ENCODE results near the gene PRUNE2.

Gene PRUNE2

GRCh38 chr9:76730801-76731200 is 175.1 kb downstream of the PRUNE2 start:
- DNase-seq, result no peak

- peak; percentile 97 for DNase-seq
Observed at GRCh38 chr9:76729980-76730737, 175.8 kb downstream of the PRUNE2 start.

GRCh38 chr9:76729116-76729515 is 176.8 kb downstream of the PRUNE2 start:
- no peak for DNase-seq

GRCh38 chr9:76725885-76726284 is 180.0 kb downstream of the PRUNE2 start:
- no peak for DNase-seq

- DNase-seq, result peak; percentile 50
Observed at GRCh38 chr9:76725011-76725546, 180.8 kb downstream of the PRUNE2 start.

GRCh38 chr9:76720245-76720644 is 185.7 kb downstream of the PRUNE2 start:
- no peak for DNase-seq

DNA sequence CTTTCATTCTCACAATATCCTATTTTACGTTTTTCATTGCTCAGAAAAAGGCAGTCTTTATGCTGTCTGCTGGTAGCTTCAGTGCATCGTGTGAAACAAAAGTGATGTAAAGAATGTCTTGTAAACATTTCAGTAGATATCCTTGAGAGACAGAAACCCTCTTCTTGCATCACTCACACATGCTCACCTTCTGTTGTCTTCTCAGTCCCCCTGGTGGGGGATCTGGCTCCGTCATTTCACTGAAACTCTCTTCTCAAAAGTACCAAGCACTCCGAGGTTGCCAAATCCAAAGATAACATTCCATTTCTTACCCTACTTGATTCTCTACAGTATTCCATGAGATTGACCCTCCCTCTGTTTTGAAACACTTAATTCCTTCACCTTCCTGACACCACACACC is 187.7 kb downstream of the PRUNE2 start:
- DNase-seq, result no peak

DNA sequence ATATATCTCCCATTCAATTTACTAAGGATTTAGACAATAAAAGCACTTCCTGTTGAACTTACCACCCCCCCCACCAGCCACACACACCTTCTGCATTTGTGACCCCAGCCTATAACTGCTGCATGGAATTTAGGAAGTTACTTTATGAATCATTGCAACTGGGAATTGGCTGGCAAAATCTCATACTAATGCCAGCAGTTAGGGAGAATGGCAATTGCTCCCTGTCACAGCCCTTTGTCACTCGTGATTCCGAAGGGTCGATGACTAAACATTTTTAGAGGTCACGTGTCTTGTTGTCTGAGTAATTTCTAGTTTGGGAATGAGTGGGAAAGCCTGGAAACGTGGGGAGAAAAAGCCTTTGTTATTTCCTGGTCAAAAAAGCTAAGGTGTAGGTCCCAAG is 188.3 kb downstream of the PRUNE2 start:
- DNase-seq, result no peak

DNA sequence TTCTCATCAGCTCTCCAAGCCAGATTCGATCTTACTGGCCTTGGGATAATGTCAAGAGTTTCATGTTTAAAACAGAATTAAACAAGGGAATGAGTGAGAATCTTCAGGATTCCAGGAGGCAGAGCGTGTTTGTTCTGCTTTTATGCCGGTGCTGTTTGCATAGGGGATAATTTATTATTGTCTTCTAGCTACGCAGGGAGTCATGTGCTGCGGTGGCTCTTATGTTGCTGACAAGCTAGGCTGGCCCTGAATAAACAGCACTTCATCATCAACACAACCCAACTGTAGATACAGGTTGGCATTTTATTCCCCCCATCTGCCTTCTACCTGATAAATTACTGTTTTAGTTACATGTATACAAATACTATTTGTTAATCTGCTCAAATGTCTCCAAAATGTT is 188.7 kb downstream of the PRUNE2 start:
- no peak for DNase-seq

DNA sequence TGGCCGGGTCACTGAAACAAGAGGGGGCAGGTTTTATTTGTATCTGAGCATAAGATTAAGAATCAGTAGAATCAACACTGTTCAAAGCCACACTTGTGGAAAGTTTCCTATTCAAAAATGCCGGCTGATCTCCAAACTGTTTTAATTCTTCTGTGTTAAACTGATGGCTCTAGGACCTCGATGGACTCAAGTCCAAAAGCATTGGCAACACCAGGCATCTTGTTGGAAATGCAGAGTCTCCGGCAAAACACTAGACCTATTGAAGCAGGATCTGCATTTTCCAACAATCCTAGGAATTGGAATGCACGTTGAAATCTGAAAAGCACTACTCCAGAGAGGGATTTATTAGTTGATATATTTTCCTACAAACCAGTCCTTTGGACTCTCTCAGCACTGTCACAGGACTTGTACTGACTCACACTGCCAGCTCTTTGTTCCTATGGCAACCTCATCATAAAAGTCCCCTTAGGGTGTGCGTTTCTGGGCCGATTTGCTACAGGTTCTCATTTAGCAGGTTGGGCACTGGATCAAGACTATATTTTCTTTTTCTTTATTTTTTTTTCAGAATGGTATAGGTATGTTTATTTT is 189.7 kb downstream of the PRUNE2 start:
- DNase-seq, result no peak

GRCh38 chr9:76713381-76713780 is 192.5 kb downstream of the PRUNE2 start:
- DNase-seq, result no peak

DNA sequence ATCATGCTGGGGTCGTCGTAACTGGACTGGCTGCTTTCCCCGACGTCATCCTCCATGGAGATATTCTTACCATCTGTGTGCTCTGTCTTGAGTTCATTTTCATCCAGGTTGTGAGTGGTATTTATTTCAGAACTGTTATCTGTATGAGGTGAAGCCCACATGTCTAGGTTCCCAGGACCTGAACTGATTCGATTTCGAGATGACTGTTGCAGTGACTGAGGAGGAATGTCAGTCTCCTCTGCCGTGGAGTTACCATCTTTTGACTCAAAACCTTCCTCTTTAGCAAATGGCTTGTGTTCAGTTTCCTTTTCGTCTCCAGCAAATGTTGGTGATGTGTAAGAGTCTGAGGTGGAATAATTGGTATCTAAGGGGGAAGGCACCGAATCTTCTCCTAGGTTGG is 196.9 kb downstream of the PRUNE2 start:
- no peak for DNase-seq

DNA sequence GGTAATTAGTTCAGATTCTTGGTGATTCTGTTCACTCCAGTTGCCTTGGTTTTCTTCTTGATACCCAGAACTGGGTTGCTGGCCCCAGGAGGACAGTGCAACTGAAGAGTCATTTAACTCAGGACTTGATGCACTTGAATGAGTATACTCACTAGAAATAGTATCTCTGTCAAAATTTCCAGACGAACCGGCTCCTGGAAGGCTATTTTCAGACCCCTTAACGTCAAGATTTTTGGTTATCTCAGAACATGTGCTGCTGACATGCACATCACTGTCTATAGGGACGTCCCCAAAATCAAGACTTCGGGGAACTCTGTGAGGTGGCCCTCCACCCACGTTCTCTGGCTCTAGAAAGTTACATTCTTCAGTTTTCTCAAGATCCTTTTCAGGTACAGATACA is 198.4 kb downstream of the PRUNE2 start:
- DNase-seq, result no peak

- peak; percentile 64 for DNase-seq
Observed at GRCh38 chr9:76704593-76705204, 201.2 kb downstream of the PRUNE2 start.

- DNase-seq, result no peak
Observed at GRCh38 chr9:76703270-76703669, 202.6 kb downstream of the PRUNE2 start.

DNA sequence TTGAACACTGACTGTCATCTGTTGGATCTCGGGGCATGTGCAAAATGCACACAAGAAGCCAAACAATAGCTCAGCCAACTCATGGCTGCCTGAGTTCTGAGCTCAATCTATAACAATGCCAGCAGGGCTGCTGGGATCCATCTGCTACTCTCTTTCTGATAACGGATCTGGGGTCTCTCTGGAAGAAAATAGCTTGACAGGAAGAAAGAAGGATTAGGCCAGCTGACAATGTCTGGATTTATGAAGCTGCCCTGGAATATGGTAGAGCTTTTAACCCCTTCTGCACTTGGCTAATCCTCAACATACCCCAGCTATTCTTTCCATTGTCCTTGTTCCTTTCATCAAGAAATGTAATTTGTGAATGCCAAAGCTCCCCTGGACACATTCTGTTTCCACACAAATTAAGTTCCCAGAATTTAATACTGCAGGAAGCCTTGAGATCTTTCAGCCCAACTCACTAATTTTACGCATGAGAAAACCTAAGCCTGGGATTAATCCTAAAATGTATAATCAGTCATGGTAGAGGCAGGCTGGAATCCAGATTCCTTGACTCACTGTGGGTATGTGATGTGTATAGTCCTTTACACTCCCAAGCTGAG is 204.4 kb downstream of the PRUNE2 start:
- DNase-seq, result no peak

DNA sequence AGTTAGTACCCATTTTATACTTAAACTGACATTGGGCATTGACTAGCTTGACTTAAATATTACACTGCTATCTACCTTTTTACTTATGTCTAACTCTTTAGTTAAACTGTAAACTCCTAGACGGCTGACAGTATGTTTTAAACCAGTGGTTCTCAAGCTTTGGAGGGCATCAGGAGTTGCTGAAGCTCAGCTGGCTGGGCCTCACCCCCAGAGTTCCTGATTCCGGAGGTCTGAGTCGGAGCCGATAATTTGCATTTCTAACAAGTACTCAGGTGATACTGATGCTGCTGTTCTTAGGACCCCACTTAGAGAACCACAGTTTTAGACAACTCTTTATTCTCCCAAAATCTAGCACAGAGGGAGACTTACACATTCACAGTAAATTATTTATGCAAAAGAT is 205.0 kb downstream of the PRUNE2 start:
- no peak for DNase-seq

DNA sequence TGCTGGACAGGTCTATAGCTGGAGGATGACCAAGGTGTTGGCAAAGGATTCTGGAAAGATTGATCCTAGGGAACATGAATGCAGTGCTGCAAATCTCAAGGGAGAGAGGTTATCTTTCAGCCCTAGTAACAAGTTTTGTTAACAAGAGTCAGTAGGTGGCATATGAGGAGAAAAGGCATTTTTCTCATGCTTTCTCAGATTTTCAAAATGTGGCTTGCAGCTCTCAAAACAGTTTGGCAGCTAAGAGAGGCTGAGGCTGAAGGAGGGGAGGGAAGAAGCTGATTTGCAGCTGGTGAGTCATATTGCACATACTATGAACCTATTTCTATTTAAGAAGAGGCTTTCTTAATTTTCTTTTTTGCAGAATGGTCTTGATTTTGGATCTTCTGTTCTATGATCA is 205.9 kb downstream of the PRUNE2 start:
- no peak for DNase-seq

- no peak for DNase-seq
Observed at GRCh38 chr9:76697554-76697953, 208.4 kb downstream of the PRUNE2 start.

DNA sequence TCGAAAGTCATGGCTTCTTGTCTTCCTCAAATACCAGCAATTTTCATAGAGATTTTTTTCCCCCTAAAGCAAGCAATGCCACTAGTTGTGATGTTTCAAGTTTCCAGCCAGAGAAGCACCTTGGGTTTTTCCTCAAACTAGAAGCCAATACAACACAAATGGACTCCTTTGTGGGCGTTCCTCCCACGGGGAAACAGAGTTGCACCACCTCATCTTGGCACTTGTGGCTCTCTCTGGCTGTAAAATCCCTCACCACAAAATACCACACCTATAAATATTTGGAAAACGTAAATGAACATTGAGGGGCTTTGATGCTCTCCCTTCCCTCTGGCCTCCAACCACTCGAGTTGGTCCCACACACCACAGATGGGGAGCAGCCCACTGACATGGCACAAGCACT is 208.8 kb downstream of the PRUNE2 start:
- no peak for DNase-seq

DNA sequence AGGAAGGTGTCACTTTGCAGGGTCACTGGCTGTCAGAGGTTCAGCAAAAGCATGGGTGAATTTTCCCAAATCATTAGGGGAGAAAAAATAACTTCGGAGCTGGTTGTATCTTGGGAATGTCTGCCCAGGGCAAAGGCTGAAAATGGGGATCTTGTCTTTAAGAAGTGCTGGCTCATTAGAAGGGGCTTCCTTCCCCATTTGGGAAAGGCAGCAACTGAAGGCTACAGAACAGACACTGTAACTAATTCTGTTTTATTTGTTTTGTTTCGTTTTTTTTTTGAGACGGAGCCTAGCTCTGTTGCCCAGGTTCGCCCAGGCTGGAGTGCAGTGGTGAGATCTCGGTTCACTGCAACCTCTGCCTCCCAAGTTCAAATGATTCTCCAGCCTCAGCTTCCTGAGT is 212.0 kb downstream of the PRUNE2 start:
- DNase-seq, result no peak

DNA sequence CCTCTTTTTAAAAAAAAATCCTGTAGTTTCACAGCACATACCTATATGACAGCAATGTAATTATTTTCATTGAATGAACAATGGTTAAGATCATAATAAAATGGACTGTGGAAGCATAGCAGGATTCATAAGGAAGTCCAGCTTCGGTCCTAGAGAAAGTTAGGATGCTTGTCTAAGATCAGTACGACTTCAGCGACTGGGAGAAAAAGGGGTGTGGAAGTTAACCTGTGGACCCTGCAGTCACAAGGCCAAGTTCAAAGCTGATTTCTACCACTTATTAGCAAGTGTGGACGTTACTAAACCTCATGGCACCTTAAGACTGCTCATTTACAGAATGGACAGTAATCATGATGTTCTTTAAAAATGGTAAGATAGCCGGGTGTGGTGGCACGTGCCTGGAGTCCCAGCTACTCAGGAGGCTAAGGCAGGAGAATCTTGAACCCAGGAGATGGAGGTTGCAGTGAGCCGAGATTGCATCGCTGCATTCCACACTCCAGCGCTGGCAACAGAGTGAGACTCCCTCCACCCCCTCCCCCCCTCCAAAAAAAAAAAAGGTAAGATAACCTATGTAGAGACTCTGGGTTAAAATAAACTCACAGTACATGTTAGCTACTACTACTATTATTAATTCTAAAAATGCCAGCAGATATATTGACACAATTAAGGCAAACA is 213.3 kb downstream of the PRUNE2 start:
- DNase-seq, result no peak

Data from NCI-H2081 treated with DMSO at 0.1 percent for 48 hours (cell line).